SW 1271 (cell line): ENCODE data around the gene NOL9.

ENCODE experiments used
- DNase-seq, 2 experiments: peaks; one replicate each; lab custom pipeline; 2025; lab: John Stamatoyannopoulos, UW

The NOL9 gene

GRCh38 chr1:6590046-6590445 is 35.7 kb upstream of the NOL9 start:
- no peak for DNase-seq

- DNase-seq = no peak
These were observed 34.7 kb upstream of the NOL9 start for GRCh38 chr1:6588893-6589520.

DNA sequence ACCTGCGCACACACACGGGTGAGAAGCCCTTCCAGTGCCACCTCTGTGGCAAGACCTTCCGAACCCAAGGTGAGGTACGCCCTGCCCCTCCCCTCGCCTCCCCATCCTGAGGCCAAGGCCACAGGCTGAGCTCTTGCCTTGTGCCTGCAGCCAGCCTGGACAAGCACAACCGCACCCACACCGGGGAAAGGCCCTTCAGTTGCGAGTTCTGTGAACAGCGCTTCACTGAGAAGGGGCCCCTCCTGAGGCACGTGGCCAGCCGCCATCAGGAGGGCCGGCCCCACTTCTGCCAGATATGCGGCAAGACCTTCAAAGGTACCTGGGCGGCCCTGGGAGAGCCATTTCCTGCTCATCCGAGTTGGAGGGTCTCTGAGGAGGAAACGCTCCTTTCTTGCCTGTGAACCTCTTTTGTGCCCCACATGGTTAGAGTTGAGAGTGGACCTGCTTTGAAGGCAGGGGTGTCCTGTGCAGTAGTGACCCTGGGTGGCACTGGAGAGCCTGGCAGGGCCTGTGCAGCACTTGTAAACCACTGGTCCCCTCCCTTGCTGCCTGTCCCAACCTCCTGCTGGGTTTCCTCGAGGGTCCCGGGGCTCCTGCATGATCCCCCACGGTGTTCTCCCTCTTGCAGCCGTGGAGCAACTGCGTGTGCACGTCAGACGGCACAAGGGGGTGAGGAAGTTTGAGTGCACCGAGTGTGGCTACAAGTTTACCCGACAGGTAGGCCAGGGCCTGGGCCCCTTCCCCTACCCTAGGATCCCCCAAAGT is 34.0 kb upstream of the NOL9 start:
- DNase-seq = no peak

- DNase-seq = no peak
These were observed 33.1 kb upstream of the NOL9 start for GRCh38 chr1:6587261-6588005.

- no peak for DNase-seq
These were observed 32.1 kb upstream of the NOL9 start for GRCh38 chr1:6586404-6586816.

GRCh38 chr1:6585841-6586240 is 31.5 kb upstream of the NOL9 start:
- no peak for DNase-seq

DNA sequence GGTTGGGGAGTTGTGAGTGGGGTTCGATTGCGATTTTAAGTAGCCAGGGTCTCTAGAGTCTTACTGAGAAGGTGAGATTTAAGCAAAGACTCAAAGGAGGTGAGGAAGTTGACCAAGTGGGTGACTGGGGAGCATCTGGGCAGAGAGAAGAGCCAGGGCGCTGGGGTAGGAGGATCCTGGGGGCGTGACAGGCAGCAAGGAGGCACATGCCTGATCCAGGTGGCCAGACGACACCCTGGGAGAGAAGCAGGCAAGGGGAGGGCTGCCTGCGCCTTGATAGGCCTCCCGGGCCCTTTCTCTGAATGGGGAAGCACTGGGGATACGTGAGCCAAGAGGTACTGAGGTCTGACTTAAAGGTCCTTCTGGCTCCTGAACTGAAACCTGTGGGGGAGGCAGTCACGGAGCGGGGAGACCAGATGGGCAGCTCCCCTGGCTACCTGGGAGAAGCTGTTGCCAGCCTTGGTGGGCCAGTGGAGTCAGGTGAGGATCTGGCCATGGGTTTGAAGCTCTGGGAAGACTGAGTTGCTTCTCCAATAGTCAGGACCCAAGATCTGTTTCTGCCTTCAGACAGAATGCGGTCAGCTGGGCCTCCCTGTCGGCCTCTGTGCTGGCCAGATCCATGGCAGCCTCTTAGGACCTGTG is 30.9 kb upstream of the NOL9 start:
- DNase-seq = no peak

DNA sequence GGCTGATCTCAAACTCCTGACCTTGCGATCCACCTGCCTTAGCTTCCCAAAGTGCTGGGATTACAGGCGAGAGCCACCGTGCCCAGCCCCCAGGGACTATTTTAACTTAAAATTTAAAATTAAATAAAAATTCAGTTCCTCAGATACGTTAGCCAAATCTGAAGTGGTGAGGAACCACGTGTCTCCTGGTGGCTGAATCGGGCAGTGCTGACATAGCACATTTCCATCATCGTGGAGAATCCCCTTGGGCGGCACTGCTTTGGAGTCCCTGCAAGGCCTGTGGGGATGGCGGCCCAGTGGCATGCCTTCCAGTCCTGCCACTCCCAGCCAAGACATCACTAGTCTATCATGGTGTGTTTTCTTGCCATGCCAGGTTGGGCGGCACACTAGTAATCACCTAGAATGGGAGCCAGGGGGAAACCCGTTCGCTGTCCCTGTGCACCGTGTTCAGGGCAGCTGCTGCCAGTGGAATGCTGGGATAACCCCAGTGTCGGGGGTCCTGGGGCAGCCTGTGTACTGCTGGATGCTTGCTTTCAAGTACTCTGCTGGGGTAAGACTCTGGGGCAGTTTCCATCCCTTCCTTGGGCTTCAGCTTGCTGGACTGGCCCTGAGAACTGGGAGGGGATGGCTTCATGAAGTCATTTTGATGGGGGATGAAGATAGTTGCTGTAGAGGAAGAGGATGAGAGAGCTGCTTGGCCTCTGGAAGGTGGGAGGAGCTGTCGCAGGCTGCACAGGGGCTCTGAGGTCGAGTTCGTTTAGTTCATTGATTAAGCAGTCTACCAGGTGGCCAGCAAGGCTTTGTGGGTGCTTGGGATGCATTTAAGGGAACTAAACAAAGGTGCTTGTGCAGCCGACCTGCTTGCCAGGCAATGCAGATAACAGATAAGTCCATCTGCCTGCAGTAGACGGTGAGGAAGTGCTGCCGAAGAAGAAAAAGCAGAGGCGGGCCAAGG is 30.1 kb upstream of the NOL9 start:
- DNase-seq = no peak

- no peak for DNase-seq
These were observed 28.1 kb upstream of the NOL9 start for GRCh38 chr1:6582370-6582769.

DNA sequence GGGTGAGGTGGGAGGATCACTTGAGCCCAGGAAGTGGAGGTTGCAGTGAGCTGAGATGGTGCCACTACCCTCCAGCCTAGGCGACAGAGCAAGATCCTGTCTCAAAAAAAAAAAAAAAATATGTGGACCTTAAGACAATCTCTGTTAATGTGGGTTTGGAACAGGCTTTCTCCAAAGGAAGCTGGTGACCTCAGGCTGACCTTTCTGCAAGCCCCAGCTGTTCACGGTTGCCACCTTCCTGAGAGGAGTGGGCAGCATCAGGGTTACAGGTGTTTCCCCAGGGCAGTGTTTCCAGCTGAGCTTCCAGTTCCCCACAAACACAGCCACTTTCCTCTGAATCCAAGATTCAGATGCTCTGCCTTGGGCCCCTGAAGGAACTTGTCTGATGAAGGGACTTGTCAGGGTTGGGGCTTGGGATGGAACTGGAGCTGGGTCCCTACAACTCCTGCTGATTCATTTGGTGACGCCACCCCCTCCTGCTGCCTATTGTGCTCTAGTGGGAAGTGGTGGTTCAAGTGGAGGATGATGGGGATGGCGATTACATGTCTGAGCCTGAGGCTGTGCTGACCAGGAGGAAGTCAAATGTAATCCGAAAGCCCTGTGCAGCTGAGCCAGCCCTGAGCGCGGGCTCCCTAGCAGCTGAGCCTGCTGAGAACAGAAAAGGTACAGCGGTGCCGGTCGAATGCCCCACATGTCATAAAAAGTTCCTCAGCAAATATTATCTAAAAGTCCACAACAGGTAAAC is 27.4 kb upstream of the NOL9 start:
- no peak for DNase-seq

DNA sequence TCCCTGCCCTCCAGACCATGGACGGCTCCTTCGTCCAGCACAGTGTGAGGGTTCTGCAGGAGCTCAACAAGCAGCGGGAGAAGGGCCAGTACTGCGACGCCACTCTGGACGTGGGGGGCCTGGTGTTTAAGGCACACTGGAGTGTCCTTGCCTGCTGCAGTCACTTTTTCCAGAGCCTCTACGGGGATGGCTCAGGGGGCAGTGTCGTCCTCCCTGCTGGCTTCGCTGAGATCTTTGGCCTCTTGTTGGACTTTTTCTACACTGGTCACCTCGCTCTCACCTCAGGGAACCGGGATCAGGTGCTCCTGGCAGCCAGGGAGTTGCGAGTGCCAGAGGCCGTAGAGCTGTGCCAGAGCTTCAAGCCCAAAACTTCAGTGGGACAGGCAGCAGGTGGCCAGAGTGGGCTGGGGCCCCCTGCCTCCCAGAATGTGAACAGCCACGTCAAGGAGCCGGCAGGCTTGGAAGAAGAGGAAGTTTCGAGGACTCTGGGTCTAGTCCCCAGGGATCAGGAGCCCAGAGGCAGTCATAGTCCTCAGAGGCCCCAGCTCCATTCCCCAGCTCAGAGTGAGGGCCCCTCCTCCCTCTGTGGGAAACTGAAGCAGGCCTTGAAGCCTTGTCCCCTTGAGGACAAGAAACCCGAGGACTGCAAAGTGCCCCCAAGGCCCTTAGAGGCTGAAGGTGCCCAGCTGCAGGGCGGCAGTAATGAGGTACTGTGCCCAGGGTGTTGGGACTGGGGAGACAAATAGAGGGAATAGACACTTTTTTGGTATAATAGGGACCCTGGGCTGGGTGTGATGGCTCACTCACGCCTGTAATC is 26.5 kb upstream of the NOL9 start:
- DNase-seq = no peak

DNA sequence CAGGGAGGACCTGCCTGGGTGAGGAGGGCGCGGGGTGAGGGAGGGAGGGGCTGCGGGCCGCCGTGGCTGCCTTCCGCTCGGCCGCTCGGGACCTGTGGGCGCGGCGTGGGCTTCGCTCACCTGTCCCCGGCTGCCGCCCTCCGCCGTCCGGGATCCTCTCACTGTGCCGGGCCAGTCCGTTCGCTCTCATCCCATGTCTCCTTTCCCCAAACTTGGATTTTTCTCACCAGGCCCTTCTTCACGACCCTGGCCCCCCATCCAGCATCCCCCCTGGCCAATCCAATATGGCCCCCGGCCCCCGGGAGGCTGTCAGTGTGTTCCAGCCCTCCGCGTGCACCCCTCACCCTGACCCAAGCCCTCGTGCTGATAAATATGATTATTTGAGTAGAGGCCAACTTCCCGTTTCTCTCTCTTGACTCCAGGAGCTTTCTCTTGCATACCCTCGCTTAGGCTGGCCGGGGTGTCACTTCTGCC is 25.8 kb upstream of the NOL9 start:
- no peak for DNase-seq

DNA sequence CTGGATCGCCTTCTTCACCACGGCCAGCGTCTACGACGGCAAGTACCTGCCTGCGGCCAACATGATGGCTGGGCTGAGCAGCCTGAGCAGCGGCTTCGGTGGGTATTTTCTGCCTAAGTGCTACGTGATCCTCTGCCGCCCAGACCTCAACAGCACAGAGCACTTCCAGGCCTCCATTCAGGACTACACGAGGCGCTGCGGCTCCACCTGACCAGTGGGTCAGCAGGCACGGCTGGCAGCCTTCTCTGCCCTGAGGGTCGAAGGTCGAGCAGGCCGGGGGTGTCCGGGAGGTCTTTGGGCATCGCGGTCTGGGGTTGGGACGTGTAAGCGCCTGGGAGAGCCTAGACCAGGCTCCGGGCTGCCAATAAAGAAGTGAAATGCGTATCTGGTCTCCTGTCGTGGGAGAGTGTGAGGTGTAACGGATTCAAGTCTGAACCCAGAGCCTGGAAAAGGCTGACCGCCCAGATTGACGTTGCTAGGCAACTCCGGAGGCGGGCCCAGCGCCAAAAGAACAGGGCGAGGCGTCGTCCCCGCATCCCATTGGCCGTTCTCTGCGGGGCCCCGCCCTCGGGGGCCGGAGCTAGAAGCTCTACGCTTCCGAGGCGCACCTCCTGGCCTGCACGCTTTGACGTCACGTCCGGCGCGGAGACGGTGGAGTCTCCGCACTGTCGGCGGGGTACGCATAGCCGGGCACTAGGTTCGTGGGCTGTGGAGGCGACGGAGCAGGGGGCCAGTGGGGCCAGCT is 25.2 kb upstream of the NOL9 start, which contains the start of gene ZBTB48:
ZBTB48 (plus strand) TSS at position 621 of the 745 bp plus-strand sequence. CDS start 616 bp downstream, outside the sequence.
- peak; percentile 84 to 90 for DNase-seq

GRCh38 chr1:6578624-6579373 is 24.5 kb upstream of the NOL9 start:
- DNase-seq = no peak

- DNase-seq = no peak
These were observed 23.7 kb upstream of the NOL9 start for GRCh38 chr1:6577831-6578525.

DNA sequence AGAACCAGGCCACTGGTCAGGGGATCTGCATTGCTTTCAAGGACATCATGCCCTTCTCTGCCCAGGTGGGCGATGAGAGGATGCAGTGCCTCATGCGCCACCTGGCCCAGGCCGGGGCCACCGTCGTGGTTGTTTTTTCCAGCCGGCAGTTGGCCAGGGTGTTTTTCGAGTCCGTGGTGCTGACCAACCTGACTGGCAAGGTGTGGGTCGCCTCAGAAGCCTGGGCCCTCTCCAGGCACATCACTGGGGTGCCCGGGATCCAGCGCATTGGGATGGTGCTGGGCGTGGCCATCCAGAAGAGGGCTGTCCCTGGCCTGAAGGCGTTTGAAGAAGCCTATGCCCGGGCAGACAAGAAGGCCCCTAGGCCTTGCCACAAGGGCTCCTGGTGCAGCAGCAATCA is 20.5 kb upstream of the NOL9 start:
- no peak for DNase-seq

- no peak for DNase-seq
These were observed 19.8 kb upstream of the NOL9 start for GRCh38 chr1:6574025-6574620.
